Smooth muscle cell (in vitro differentiated cells): ENCODE measurements around the gene CLCF1. TPM values are rescaled to one million over a fixed set of nuclear protein-coding genes. Genes with fewer than 3 reads are reported as not detected.
A peak's percentile ranks its signal among the peaks of the same experiment; 100 is the strongest.

Experiments
- DNase-seq: peaks from one replicate; lab custom pipeline; 2025; ENCODE audit not compliant: unreplicated experiment; lab: John Stamatoyannopoulos, UW
- H2AFZ ChIP-seq: fragments of 200-600 bp; sonication (generic); 2 replicates; pipeline ENCODE4 v1.6.0; 2016; ENCODE audit warnings: antibody characterized with exemption, low read depth, mild to moderate bottlenecking
- H3F3A ChIP-seq: fragments of 200-600 bp; sonication (generic); 2 replicates; pipeline ENCODE4 v1.6.0; 2017; ENCODE audit warnings: antibody characterized with exemption, low read depth
- H3K27ac ChIP-seq: fragments of 200-600 bp; sonication (generic); 2 replicates; pipeline ENCODE4 v1.5.1; 2016; ENCODE audit warnings: low read depth, mild to moderate bottlenecking
- H3K27me3 ChIP-seq: fragments of 200-600 bp; sonication (generic); 2 replicates; pipeline ENCODE4 v1.6.1; 2016; ENCODE audit warnings: low read depth, mild to moderate bottlenecking
- H3K36me3 ChIP-seq: fragments of 200-600 bp; sonication (generic); 2 replicates; pipeline ENCODE4 v1.5.1; 2016; ENCODE audit warnings: low read depth
- H3K4me1 ChIP-seq: fragments of 200-600 bp; sonication (generic); 2 replicates; pipeline ENCODE4 v1.5.1; 2016; ENCODE audit warnings: low read depth
- H3K4me2 ChIP-seq: fragments of 200-600 bp; sonication (generic); 2 replicates; pipeline ENCODE4 v1.6.0; 2016; ENCODE audit warnings: mild to moderate bottlenecking
- H3K4me3 ChIP-seq: fragments of 200-600 bp; sonication (generic); 2 replicates; pipeline ENCODE4 v1.5.1; 2016; ENCODE audit warnings: mild to moderate bottlenecking
- H3K79me2 ChIP-seq: fragments of 200-600 bp; sonication (generic); 2 replicates; pipeline ENCODE4 v1.6.0; 2016; ENCODE audit warnings: low read depth, mild to moderate bottlenecking
- H3K9ac ChIP-seq: fragments of 200-600 bp; sonication (generic); 2 replicates; pipeline ENCODE4 v1.6.0; 2016; ENCODE audit warnings: low read depth
- H3K9me3 ChIP-seq: fragments of 200-600 bp; sonication (generic); replicated peaks from 2 replicates; pipeline ENCODE4 v1.5.1; 2016; ENCODE audit warnings: low read depth
- H4K20me1 ChIP-seq: fragments of 200-600 bp; sonication (generic); 2 replicates; pipeline ENCODE4 v1.6.0; 2016; ENCODE audit warnings: low read depth
- WGBS: methylation state at CpG from one replicate; pipeline ENCODE4 v1.1.7; 2016; ENCODE audit warnings: low lambda C conversion rate; 5-methylcytosine and 5-hydroxymethylcytosine counted together
- polyA plus RNA-seq: library from polyadenylated mRNA; unstranded; fragments of >200 nt; fragmentation: Nextera tagmentation; extraction: Ambion mirVana; gene quantifications from 2 replicates; pipeline ENCODE4 v1.2.1, GENCODE V29; 2016
- total RNA-seq: library from RNA; depleted of rRNA; stranded (reverse); fragments of >200 nt; gene quantifications from 2 replicates; pipeline ENCODE4 v1.2.3, GENCODE V29; 2014
- TF ChIP-seq, protein P1 (sequence below): fragments of 200-600 bp; sonication (generic); IDR thresholded peaks from 2 replicates; pipeline ENCODE4 v1.5.1; 2017; ENCODE audit warnings: borderline replicate concordance, mild to moderate bottlenecking, antibody characterized with exemption; ENCODE audit not compliant: insufficient read depth, poor library complexity, severe bottlenecking

CLCF1 gene
- total and polyA plus RNA-seq, 2 experiments from 2014 or later: 6.2 to 12.2 TPM

DNA sequence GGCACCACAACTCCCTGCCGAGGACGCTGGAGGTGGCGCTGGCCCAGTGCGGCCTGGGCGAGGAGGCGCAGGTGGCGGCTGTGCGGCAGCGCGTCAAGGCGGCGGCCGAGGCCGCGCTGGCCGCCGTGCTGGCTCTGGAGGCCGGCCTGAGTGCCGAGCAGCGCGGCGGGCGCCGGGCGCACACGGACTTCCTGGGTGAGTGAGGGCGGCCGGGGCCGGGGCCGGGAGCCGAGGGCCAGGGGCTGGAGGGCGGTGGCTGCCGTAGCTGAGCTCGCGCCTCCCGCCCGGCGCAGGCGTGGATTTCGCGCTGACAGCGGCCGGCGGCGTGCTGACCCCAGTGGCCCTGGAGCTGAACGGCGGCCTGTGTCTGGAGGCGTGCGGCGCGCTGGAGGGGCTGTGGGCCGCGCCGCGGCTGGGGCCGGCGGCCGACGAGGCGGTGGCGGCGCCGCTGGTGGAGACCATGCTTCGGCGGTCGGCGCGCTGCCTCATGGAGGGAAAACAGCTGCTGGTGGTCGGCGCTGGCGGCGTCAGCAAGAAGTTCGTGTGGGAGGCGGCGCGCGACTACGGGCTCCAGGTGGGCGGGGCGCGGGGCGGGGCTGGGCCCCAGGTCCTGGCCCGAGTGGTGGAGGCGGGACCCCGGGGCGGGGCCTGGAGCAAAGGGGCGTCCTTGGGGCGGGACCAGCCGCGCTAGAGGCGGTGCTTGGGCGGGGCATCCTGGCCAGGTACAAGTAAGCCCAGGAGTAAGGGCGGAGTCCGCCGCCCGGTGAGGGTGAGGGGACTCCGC, 47.4 kb upstream of the CLCF1 start:
- 1% methylated on average over 57 of the region's 97 CpGs for WGBS
- Histone ChIP-seq H3K9ac (peak overlapping the region; percentile 47), H4K20me1 (no peaks in the 10 kb centered on the region), H3K4me2 (peak overlapping the region; percentile 94), H3F3A (no peaks in the 10 kb centered on the region), H3K4me1 (peaks cover 5% of the 10 kb centered on the region), H3K36me3 (no peaks in the 10 kb centered on the region), H3K27me3 (no peaks in the 10 kb centered on the region), H2AFZ (peak overlapping the region; percentile 54), H3K4me3 (peak overlapping the region; percentile 59), H3K79me2 (no peaks in the 10 kb centered on the region), H3K27ac (peak overlapping the region; percentile 28), H3K9me3 (no peaks in the 10 kb centered on the region)
- peak; percentile 87 for DNase-seq
- TF ChIP-seq, protein P1, sequence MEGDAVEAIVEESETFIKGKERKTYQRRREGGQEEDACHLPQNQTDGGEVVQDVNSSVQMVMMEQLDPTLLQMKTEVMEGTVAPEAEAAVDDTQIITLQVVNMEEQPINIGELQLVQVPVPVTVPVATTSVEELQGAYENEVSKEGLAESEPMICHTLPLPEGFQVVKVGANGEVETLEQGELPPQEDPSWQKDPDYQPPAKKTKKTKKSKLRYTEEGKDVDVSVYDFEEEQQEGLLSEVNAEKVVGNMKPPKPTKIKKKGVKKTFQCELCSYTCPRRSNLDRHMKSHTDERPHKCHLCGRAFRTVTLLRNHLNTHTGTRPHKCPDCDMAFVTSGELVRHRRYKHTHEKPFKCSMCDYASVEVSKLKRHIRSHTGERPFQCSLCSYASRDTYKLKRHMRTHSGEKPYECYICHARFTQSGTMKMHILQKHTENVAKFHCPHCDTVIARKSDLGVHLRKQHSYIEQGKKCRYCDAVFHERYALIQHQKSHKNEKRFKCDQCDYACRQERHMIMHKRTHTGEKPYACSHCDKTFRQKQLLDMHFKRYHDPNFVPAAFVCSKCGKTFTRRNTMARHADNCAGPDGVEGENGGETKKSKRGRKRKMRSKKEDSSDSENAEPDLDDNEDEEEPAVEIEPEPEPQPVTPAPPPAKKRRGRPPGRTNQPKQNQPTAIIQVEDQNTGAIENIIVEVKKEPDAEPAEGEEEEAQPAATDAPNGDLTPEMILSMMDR: no peak

GRCh38 chr11:67420147-67420645, 46.8 kb upstream of the CLCF1 start:
- Histone ChIP-seq H3K4me3 (peak overlapping the region; percentile 59), H4K20me1 (no peaks in the 10 kb centered on the region), H3K27ac (no peak overlapping the region), H3K9ac (peak overlapping the region; percentile 47), H3K4me2 (peak overlapping the region; percentile 94), H3K79me2 (no peaks in the 10 kb centered on the region), H3K4me1 (peaks cover 5% of the 10 kb centered on the region), H2AFZ (no peak overlapping the region), H3K36me3 (no peaks in the 10 kb centered on the region), H3F3A (no peaks in the 10 kb centered on the region), H3K27me3 (peaks cover 1% of the 10 kb centered on the region), H3K9me3 (no peaks in the 10 kb centered on the region)
- TF ChIP-seq, protein P1: no peak
- DNase-seq: no peak
- 67% methylated on average over 8 of the region's 15 CpGs for WGBS

- peaks cover 5% of the 10 kb centered on the region for H3K4me1 ChIP-seq
- no peaks in the 10 kb centered on the region for H3F3A ChIP-seq
- H4K20me1 ChIP-seq: no peaks in the 10 kb centered on the region
- H3K27ac ChIP-seq: no peak overlapping the region
- WGBS: 96% methylated on average over 21 of the region's 21 CpGs
- H3K9me3 ChIP-seq: no peaks in the 10 kb centered on the region
- no peak overlapping the region for H3K4me3 ChIP-seq
- H3K27me3 ChIP-seq: peaks cover 7% of the 10 kb centered on the region
- no peak for DNase-seq
- no peak overlapping the region for H2AFZ ChIP-seq
- H3K9ac ChIP-seq: no peak overlapping the region
- no peaks in the 10 kb centered on the region for H3K79me2 ChIP-seq
- TF ChIP-seq, protein P1: no peak
- H3K4me2 ChIP-seq: no peak overlapping the region
- no peaks in the 10 kb centered on the region for H3K36me3 ChIP-seq
Observed at GRCh38 chr11:67419325-67420049, 46.1 kb upstream of the CLCF1 start.
